CD4-positive, CD25-positive, alpha-beta regulatory T cell (primary cell): ENCODE results near the gene ZBTB16. TPM values are rescaled to one million over a fixed set of nuclear protein-coding genes. Genes with fewer than 3 reads are reported as not detected.

Source experiments
- ATAC-seq, 2 donors: fragments of 150-1000 bp; cut with Tn5 transposase; one replicate each; pipeline ENCODE4 v1.10.0; 2021; ENCODE audit warnings: low read depth in 2 of 2, moderate number of reproducible peaks in 2 of 2, moderate library complexity in 1 of 2
- DNase-seq, 3 donors: peaks; one replicate each; pipeline versions ENCODE4 v3.0.0 to v3.0.0-alpha.2; 2012 to 2022; ENCODE audit warnings: mixed read lengths in 1 of 3
- H3K27ac ChIP-seq: one replicate; pipeline ENCODE4 v1.7.0; 2013; ENCODE audit warnings: mild to moderate bottlenecking, low read length; ENCODE audit not compliant: insufficient read depth, poor library complexity, severe bottlenecking
- H3K27me3 ChIP-seq: one replicate; pipeline ENCODE4 v1.7.0; 2013; ENCODE audit warnings: low read length; ENCODE audit not compliant: control insufficient read depth, insufficient read depth
- H3K36me3 ChIP-seq: one replicate; pipeline ENCODE4 v1.7.0; 2013; ENCODE audit warnings: mild to moderate bottlenecking, low read length, moderate library complexity; ENCODE audit not compliant: control insufficient read depth, insufficient read depth
- H3K4me1 ChIP-seq: 2 replicates; pipeline ENCODE4 v1.7.0; 2013; ENCODE audit warnings: mild to moderate bottlenecking, low read length; ENCODE audit not compliant: insufficient read depth, control insufficient read depth, poor library complexity, severe bottlenecking
- H3K4me3 ChIP-seq: one replicate; pipeline ENCODE4 v1.7.0; 2013; ENCODE audit warnings: low read depth, mild to moderate bottlenecking, low read length, moderate library complexity
- H3K9me3 ChIP-seq, 2 experiments: 1 replicate in 1 of 2; 2 replicates in 1 of 2; pipeline ENCODE4 v1.7.0; 2013; ENCODE audit warnings: low read length in 2 of 2, mild to moderate bottlenecking in 1 of 2, moderate library complexity in 1 of 2; ENCODE audit not compliant: control insufficient read depth in 2 of 2
- H3K27ac Mint-ChIP-seq, 3 donors: one replicate each; pipeline ENCODE4 v1.8.0; 2020 to 2022; ENCODE audit warnings: mild to moderate bottlenecking in 3 of 3, mixed read lengths in 3 of 3, moderate library complexity in 2 of 3
- H3K27me3 Mint-ChIP-seq: one replicate; pipeline ENCODE4 v1.8.0; 2022; ENCODE audit warnings: mild to moderate bottlenecking, mixed read lengths
- H3K36me3 Mint-ChIP-seq: one replicate; pipeline ENCODE4 v1.8.0; 2020; ENCODE audit warnings: mixed read lengths
- H3K4me1 Mint-ChIP-seq, 4 donors: one replicate each; pipeline ENCODE4 v1.8.0; 2020 to 2022; ENCODE audit warnings: mixed read lengths in 4 of 4, mild to moderate bottlenecking in 1 of 4
- H3K4me3 Mint-ChIP-seq, 4 donors: one replicate each; pipeline ENCODE4 v1.8.0; 2020 to 2022; ENCODE audit warnings: mild to moderate bottlenecking in 4 of 4, mixed read lengths in 4 of 4, moderate library complexity in 3 of 4
- H3K9me3 Mint-ChIP-seq, 7 donors: one replicate each; pipeline ENCODE4 v1.8.0; 2020 to 2022; ENCODE audit warnings: mixed read lengths in 7 of 7, mild to moderate bottlenecking in 3 of 7, moderate library complexity in 2 of 7
- polyA plus RNA-seq, 4 donors: library from polyadenylated mRNA; unstranded; fragments of 300-500 nt; fragmentation: Illumina TruSeq; gene quantifications; one replicate each; pipeline ENCODE4 v1.2.3, GENCODE V29; 2021
- total RNA-seq: library from RNA; stranded (reverse); gene quantifications from one replicate; pipeline ENCODE4 v1.2.3, GENCODE V29; 2022

The ZBTB16 gene
- total and polyA plus RNA-seq, 5 donors from 2014 or later: 2.9 to 28.1 (median 8.5) TPM

DNA sequence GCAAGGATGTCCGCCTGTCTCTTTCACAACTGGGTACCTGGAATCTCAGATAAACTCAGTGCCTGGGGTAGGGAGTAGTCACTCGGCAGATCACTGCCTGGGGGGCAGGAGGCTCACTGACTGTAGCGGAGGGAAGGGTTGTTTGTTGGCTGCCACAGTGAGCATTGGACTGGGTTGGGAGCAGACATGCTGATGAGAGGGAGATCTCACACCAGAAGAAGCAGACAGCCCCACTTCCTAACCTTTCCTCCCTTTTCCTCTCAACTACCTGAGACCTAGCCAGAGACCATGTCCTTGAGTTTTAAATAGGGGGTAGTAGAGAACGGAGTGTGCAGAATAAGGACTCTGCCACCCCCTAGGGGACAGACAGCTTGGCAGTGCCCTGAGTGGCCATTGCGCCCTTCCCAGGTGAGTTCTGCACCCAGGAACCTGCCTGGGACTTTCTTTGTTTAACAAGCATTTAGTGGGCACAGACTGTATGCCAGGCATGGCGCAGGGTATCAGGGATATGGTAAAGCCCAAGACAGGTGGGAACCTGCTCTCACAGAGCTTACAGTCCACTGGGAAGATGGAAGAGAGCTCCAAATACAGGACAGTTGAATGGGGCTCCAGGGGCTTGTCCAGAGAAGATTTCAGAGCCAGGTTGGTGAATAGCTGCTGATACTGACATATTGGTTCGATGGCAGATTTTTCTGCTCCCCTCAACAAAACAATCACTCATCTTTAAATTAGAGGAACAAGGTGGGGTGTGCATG is 121.0 kb downstream of the ZBTB16 start:
- DNase-seq: peak in 1 of 3 donors; percentile 30
- no peaks in the 10 kb centered on the region for H3K27me3 Mint-ChIP-seq
- H3K27ac Mint-ChIP-seq: peak overlapping the region in 2 of 3 donors; percentile 89 to 98
- Histone ChIP-seq H3K36me3 (no peaks in the 10 kb centered on the region), H3K4me3 (no peak overlapping the region), H3K27ac (no peak overlapping the region), H3K4me1 (peaks cover 66% of the 10 kb centered on the region), H3K9me3 (no peaks in the 10 kb centered on the region), H3K27me3 (no peaks in the 10 kb centered on the region)
- H3K4me1 Mint-ChIP-seq: peaks cover 21 to 83% (median 67%) of the 10 kb centered on the region in 4 donors
- H3K4me3 Mint-ChIP-seq: peak overlapping the region in 3 of 4 donors; percentile 15 to 75 (median 40)
- H3K36me3 Mint-ChIP-seq: peaks cover 4% of the 10 kb centered on the region
- peaks cover 0 to 3% (median 0%) of the 10 kb centered on the region in 7 donors for H3K9me3 Mint-ChIP-seq
- ATAC-seq: no peak

DNA sequence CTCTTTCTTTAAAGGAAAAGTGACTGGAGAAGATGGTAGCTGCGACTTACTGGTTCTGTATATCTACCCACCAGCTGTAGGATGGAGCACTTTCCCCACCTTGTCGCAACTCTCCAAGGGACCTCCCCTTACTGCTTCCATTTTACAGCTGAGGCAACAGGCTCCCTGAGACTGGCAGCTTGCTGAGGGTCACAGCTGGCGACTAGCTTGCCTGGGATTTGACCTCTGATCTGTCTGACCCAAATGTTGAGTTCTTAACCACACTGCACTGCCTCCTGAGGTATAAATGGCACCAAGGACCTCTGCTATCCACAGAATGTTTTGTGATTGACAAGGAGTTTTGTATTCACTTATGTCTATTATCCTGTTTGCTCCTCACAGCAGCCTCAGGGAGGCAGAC is 121.7 kb downstream of the ZBTB16 start:
- Histone ChIP-seq H3K9me3 (no peaks in the 10 kb centered on the region), H3K27ac (no peak overlapping the region), H3K27me3 (no peaks in the 10 kb centered on the region), H3K36me3 (no peaks in the 10 kb centered on the region), H3K4me1 (peaks cover 70% of the 10 kb centered on the region), H3K4me3 (no peak overlapping the region)
- peak overlapping the region; percentile 20 to 98 (median 69) for H3K27ac Mint-ChIP-seq
- H3K4me3 Mint-ChIP-seq: no peak overlapping the region
- peaks cover 21 to 86% (median 69%) of the 10 kb centered on the region in 4 donors for H3K4me1 Mint-ChIP-seq
- peaks cover 4% of the 10 kb centered on the region for H3K36me3 Mint-ChIP-seq
- H3K27me3 Mint-ChIP-seq: no peaks in the 10 kb centered on the region
- peaks cover 0 to 3% (median 0%) of the 10 kb centered on the region in 7 donors for H3K9me3 Mint-ChIP-seq
- DNase-seq (no peak), ATAC-seq (no peak)

GRCh38 chr11:114181752-114182151 is 122.2 kb downstream of the ZBTB16 start:
- Histone ChIP-seq H3K27ac (no peak overlapping the region), H3K36me3 (no peaks in the 10 kb centered on the region), H3K4me1 (peaks cover 74% of the 10 kb centered on the region), H3K27me3 (no peaks in the 10 kb centered on the region), H3K4me3 (no peak overlapping the region), H3K9me3 (no peaks in the 10 kb centered on the region)
- Mint-ChIP-seq H3K4me3 (peak overlapping the region in 2 of 4 donors; percentile 16 to 60), H3K9me3 (peaks cover 0 to 3% (median 0%) of the 10 kb centered on the region in 7 donors), H3K27me3 (no peaks in the 10 kb centered on the region), H3K4me1 (peaks cover 21 to 90% (median 68%) of the 10 kb centered on the region in 4 donors), H3K36me3 (peaks cover 4% of the 10 kb centered on the region), H3K27ac (peak overlapping the region; percentile 20 to 98 (median 96))
- no peak for DNase-seq
- no peak for ATAC-seq

DNA sequence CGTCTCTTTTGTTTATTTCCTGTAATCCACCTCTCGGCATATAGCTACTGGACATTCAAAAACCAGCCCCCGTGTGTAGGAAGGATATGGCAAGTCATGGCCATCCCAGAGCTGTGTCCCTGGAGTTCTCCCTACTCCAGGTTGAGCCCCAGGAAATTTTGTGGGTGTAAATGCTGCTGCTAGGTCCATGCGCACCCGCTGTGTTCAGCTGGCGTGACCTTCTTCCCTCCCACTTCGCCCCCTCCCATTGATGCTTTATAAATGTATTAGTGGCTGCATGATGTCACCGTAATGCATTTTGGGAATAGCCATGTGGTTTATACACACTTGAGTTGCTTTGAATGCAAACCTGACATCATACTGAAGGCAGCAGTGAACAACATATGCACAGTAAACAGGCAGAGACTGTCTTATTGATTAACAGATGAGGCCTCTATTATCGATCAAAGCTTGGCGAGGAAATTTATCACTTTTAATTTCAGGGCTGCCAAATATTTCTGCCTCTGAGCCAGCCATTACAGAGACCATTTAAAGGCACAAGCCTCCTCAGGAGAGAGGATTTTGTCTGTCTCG is 123.0 kb downstream of the ZBTB16 start:
- Mint-ChIP-seq H3K27ac (peak overlapping the region; percentile 96 to 99 (median 98)), H3K4me1 (peaks cover 21 to 95% (median 71%) of the 10 kb centered on the region in 4 donors), H3K36me3 (peaks cover 4% of the 10 kb centered on the region), H3K9me3 (peaks cover 0 to 3% (median 0%) of the 10 kb centered on the region in 7 donors), H3K4me3 (peak overlapping the region; percentile 57 to 88 (median 79)), H3K27me3 (no peaks in the 10 kb centered on the region)
- peaks cover 82% of the 10 kb centered on the region for H3K4me1 ChIP-seq
- DNase-seq (no peak), ATAC-seq (no peak)
- peak overlapping the region; percentile 54 for H3K4me3 ChIP-seq
- H3K27me3 ChIP-seq: no peaks in the 10 kb centered on the region
- no peaks in the 10 kb centered on the region for H3K36me3 ChIP-seq
- no peaks in the 10 kb centered on the region for H3K9me3 ChIP-seq
- H3K27ac ChIP-seq: peak overlapping the region; percentile 79

DNA sequence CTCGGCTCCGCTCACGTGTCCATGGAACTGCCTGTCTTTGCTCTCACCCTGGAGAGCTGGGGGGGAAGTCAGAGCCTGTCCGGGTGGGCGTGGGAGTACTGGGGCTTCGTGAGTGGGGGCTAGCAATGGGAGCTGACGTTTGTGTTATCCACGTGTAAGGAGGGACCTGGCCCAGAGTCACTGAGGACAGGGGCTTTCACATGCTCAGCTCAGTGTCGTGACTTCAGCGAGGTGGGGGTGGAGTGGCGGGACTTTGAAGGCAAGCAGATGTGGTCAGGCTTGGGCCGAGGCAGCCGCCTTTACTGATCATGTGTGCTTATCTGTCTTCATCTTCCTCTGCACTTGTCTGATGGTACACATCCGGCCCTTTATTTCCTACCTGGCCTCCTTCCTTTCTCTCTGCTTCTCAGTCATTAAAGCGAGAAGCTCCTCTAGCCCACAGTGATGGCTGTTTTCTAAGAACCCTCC is 123.6 kb downstream of the ZBTB16 start:
- peak; percentile 95 to 97 for ATAC-seq
- peak; percentile 44 to 94 (median 77) for DNase-seq
- H3K27me3 Mint-ChIP-seq: no peaks in the 10 kb centered on the region

GRCh38 chr11:114185436-114185835 is 125.9 kb downstream of the ZBTB16 start:
- Mint-ChIP-seq H3K36me3 (peaks cover 9% of the 10 kb centered on the region), H3K27me3 (no peaks in the 10 kb centered on the region), H3K27ac (peak overlapping the region; percentile 74 to 80 (median 80)), H3K4me1 (peaks cover 21 to 91% (median 56%) of the 10 kb centered on the region in 4 donors), H3K9me3 (peaks cover 0 to 3% (median 0%) of the 10 kb centered on the region in 7 donors), H3K4me3 (peak overlapping the region in 2 of 4 donors; percentile 44 to 51)
- H3K27ac ChIP-seq: no peak overlapping the region
- no peak for ATAC-seq
- no peaks in the 10 kb centered on the region for H3K36me3 ChIP-seq
- H3K27me3 ChIP-seq: no peaks in the 10 kb centered on the region
- no peak overlapping the region for H3K4me3 ChIP-seq
- no peaks in the 10 kb centered on the region for H3K9me3 ChIP-seq
- DNase-seq: no peak
- peaks cover 65% of the 10 kb centered on the region for H3K4me1 ChIP-seq

More for the DNA sequence above, 123.6 kb downstream of the ZBTB16 start:
- no peaks in the 10 kb centered on the region for H3K36me3 ChIP-seq
- no peaks in the 10 kb centered on the region for H3K9me3 ChIP-seq
- peak overlapping the region; percentile 96 to 99 (median 98) for H3K27ac Mint-ChIP-seq
- peaks cover 4% of the 10 kb centered on the region for H3K36me3 Mint-ChIP-seq
- H3K9me3 Mint-ChIP-seq: peaks cover 0 to 3% (median 0%) of the 10 kb centered on the region in 7 donors
- H3K4me3 Mint-ChIP-seq: peak overlapping the region; percentile 57 to 88 (median 79)
- peaks cover 79% of the 10 kb centered on the region for H3K4me1 ChIP-seq
- peak overlapping the region; percentile 54 for H3K4me3 ChIP-seq
- H3K27ac ChIP-seq: peak overlapping the region; percentile 79
- no peaks in the 10 kb centered on the region for H3K27me3 ChIP-seq
- peaks cover 21 to 96% (median 69%) of the 10 kb centered on the region in 4 donors for H3K4me1 Mint-ChIP-seq

DNA sequence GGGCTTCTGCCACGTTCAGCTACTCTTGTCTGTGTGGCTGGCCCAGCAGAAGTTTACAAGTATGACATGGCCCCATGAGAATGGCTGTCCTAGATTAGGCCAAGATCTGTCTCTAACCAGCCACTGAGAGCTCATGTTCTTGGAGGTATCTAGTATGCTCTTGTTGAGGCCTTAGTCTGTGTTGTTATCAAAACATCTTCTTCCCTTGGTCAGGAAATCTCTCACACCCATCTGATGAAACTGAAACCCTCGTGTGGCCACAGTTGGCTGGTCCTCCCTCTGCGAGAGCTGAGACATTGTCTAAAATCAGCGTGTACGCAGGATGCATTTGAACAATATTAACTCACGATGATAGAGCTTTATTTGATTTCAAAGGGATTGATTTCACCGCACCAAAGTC is 127.7 kb downstream of the ZBTB16 start:
- peaks cover 17% of the 10 kb centered on the region for H3K36me3 Mint-ChIP-seq
- H3K27ac Mint-ChIP-seq: peak overlapping the region; percentile 7 to 68 (median 68)
- no peaks in the 10 kb centered on the region for H3K27me3 Mint-ChIP-seq
- peaks cover 21 to 81% (median 42%) of the 10 kb centered on the region in 4 donors for H3K4me1 Mint-ChIP-seq
- Histone ChIP-seq H3K36me3 (no peaks in the 10 kb centered on the region), H3K9me3 (no peaks in the 10 kb centered on the region), H3K4me1 (peaks cover 49% of the 10 kb centered on the region), H3K27ac (no peak overlapping the region), H3K4me3 (no peak overlapping the region), H3K27me3 (no peaks in the 10 kb centered on the region)
- peak overlapping the region in 2 of 4 donors; percentile 2 to 67 for H3K4me3 Mint-ChIP-seq
- DNase-seq (no peak), ATAC-seq (no peak)
- peaks cover 0 to 12% (median 2%) of the 10 kb centered on the region in 7 donors for H3K9me3 Mint-ChIP-seq
